Measurements from ENCODE around the gene KRT26.

- TF ChIP-seq CTCF (IDR thresholded peaks at IDR 0.05), result no peak
- TF ChIP-seq EP300 (IDR thresholded peaks at IDR 0.05), result no peak
- TF ChIP-seq POLR2AphosphoS5 (IDR thresholded peaks at IDR 0.05), result no peak
- no peak for TF ChIP-seq POLR2A (IDR thresholded peaks at IDR 0.05)
Observed at GRCh38 chr17:40794466-40794865, 22.5 kb upstream of the KRT26 start.
